ENCODE measurements around the gene CDKN1B.

The CDKN1B gene

GRCh38 chr12:12718853-12719252, 1.7 kb downstream of the CDKN1B start:
- TF ChIP-seq CTCF (IDR thresholded peaks at IDR 0.05; ENCODE audit: low read depth, low read length, missing control alignments) = no peak
- DNase-seq (ENCODE audit: extremely low read depth, low read depth) = no peak
- peak overlapping the region; percentile 89 for H3K4me3 ChIP-seq (replicated peaks; ENCODE audit: low read depth, low read length)

GRCh38 chr12:12719496-12719895, 2.3 kb downstream of the CDKN1B start:
- H3K4me3 ChIP-seq (replicated peaks; ENCODE audit: low read depth, low read length) = peak overlapping the region; percentile 89
- DNase-seq (ENCODE audit: extremely low read depth, low read depth) = no peak
- TF ChIP-seq CTCF (IDR thresholded peaks at IDR 0.05; ENCODE audit: low read depth, low read length, missing control alignments) = no peak

DNA sequence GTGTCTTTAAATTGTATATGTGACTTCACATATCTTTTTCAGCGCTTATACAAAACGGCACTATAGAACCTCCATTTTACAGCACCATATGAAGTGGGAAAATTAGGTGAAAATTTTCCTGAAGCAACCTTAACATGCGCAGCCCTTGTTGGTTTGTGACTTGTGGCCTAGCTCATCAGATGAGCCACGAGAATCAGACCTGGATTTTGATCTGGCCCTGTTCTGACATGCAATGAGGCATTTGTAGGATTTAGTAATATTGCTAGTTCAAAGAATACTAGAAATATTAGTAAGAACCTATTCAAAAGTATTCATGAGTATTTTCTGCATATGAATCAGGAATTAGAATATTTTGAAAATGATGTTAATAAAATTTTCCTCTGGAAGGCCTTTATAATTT, 2.9 kb downstream of the CDKN1B start:
- no peak for TF ChIP-seq CTCF (IDR thresholded peaks at IDR 0.05; ENCODE audit: low read depth, low read length, missing control alignments)

DNA sequence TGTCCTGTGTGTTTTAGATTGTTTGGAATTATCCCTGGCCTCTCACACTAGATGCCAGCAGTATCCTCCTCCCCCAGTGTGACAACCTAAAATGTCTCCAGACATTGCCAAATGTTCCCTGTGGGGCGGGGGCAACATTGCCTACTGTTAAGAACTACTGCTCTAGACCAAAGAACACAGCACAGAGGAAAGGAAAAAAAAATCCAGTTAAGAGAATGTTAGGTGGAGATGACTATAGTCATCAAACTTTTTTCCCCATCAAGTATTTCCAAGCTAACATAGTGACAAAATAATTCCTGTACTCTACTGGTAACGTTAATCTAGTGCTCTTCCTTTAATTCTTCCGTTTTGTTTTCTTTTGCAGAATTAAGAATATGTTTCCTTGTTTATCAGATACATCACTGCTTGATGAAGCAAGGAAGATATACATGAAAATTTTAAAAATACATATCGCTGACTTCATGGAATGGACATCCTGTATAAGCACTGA, 3.5 kb downstream of the CDKN1B start:
- peak overlapping the region; percentile 89 for H3K4me3 ChIP-seq (replicated peaks; ENCODE audit: low read depth, low read length)
- TF ChIP-seq CTCF (IDR thresholded peaks at IDR 0.05; ENCODE audit: low read depth, low read length, missing control alignments) = no peak
- no peak for DNase-seq (ENCODE audit: extremely low read depth, low read depth)

More for the DNA sequence above, 2.9 kb downstream of the CDKN1B start:
- H3K4me3 ChIP-seq (replicated peaks; ENCODE audit: low read depth, low read length) = peak overlapping the region; percentile 89
- DNase-seq (ENCODE audit: extremely low read depth, low read depth) = no peak

DNA sequence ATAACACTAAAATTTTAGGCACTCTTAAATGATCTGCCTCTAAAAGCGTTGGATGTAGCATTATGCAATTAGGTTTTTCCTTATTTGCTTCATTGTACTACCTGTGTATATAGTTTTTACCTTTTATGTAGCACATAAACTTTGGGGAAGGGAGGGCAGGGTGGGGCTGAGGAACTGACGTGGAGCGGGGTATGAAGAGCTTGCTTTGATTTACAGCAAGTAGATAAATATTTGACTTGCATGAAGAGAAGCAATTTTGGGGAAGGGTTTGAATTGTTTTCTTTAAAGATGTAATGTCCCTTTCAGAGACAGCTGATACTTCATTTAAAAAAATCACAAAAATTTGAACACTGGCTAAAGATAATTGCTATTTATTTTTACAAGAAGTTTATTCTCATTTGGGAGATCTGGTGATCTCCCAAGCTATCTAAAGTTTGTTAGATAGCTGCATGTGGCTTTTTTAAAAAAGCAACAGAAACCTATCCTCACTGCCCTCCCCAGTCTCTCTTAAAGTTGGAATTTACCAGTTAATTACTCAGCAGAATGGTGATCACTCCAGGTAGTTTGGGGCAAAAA, 4.1 kb downstream of the CDKN1B start:
- DNase-seq (ENCODE audit: extremely low read depth, low read depth) = no peak
- peak overlapping the region; percentile 89 for H3K4me3 ChIP-seq (replicated peaks; ENCODE audit: low read depth, low read length)
- TF ChIP-seq CTCF (IDR thresholded peaks at IDR 0.05; ENCODE audit: low read depth, low read length, missing control alignments) = no peak

DNA sequence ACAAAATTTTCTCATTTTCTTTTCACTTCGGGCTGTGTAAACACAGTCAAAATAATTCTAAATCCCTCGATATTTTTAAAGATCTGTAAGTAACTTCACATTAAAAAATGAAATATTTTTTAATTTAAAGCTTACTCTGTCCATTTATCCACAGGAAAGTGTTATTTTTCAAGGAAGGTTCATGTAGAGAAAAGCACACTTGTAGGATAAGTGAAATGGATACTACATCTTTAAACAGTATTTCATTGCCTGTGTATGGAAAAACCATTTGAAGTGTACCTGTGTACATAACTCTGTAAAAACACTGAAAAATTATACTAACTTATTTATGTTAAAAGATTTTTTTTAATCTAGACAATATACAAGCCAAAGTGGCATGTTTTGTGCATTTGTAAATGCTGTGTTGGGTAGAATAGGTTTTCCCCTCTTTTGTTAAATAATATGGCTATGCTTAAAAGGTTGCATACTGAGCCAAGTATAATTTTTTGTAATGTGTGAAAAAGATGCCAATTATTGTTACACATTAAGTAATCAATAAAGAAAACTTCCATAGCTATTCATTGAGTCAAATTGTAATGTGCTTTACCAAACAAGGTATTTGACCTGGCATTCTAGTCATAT, 4.8 kb downstream of the CDKN1B start:
- DNase-seq (ENCODE audit: extremely low read depth, low read depth) = no peak
- H3K4me3 ChIP-seq (replicated peaks; ENCODE audit: low read depth, low read length) = peak overlapping the region; percentile 89
- TF ChIP-seq CTCF (IDR thresholded peaks at IDR 0.05; ENCODE audit: low read depth, low read length, missing control alignments) = no peak
